ENCODE measurements around the gene UBA5. TPM values are rescaled to one million over a fixed set of nuclear protein-coding genes. Genes with fewer than 3 reads are reported as not detected.

The UBA5 gene
- total and polyA plus RNA-seq, 9 of the 15 experiments (the other 6 are each of a cell fraction or from before 2014, with no cell fraction given): 8.1 to 71.1 (median 29.4) TPM

DNA sequence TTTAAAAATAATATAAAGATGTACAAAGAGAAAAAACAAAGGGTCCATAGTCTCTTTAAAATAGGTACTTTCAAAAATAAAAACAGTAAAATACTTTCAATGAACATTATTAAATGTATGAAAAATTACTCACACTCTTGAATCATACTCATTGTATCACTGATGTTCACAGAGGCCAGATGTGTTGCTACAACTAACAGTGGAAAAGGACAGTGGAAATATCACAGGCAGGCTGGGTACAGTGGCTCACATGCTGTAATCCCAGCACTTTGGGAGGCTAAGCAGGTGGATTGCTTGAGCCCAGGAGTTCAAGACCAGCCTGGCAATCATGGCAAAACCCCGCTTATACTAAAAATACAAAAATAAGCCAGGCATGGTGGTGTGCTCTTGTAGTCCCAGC, 35.3 kb downstream of the UBA5 start (continued):
- TF ChIP-seq MITF (IDR thresholded peaks at IDR 0.05) (no peak), XRCC5 (IDR thresholded peaks at IDR 0.05; ENCODE audit: low read depth, low read length) (no peak), HBP1 (CRISPR knock-in tag; IDR thresholded peaks at IDR 0.05) (no peak)

GRCh38 chr3:132703733-132704132, 43.6 kb downstream of the UBA5 start:
- no peak for ATAC-seq
- Histone ChIP-seq H3K27me3 (ENCODE audit: control insufficient read depth in 2 of 2, insufficient read depth in 2 of 2, low read length in 2 of 2) (no peaks in the 10 kb centered on the region), H3K27ac (ENCODE audit: extremely low read depth, low read depth, low read length) (no peak overlapping the region), H3K4me1 (replicated peaks in 1 of 2; ENCODE audit: control insufficient read depth in 2 of 2, insufficient read depth in 2 of 2, low read length in 2 of 2) (no peaks in the 10 kb centered on the region), H3K79me2 (ENCODE audit: control insufficient read depth, insufficient read depth, low read length) (no peaks in the 10 kb centered on the region), H3K36me3 (ENCODE audit: control insufficient read depth, insufficient read depth, low read length) (peaks cover 17% of the 10 kb centered on the region; the same call in 1 of the 3 replicates), H2AFZ (ENCODE audit: low read depth, low read length) (no peak overlapping the region), H3K4me2 (ENCODE audit: insufficient read depth, low read length) (no peak overlapping the region), H3K4me3 (no peak overlapping the region), H3K9me1 (ENCODE audit: control insufficient read depth, insufficient read depth, low read length) (no peaks in the 10 kb centered on the region), H3K9ac (ENCODE audit: insufficient read depth in 1 of 2, low read depth in 2 of 2, low read length in 2 of 2) (no peak overlapping the region), H4K20me1 (replicated peaks; ENCODE audit: control insufficient read depth, insufficient read depth, low read length) (no peaks in the 10 kb centered on the region), H3K9me3 (replicated peaks; ENCODE audit: control insufficient read depth, insufficient read depth, low read depth, low read length) (no peaks in the 10 kb centered on the region)
- no peak for FAIRE-seq
- 89% methylated on average over 2 of the region's 2 CpGs for WGBS (ENCODE audit: insufficient coverage, low coverage, missing lambda C conversion rate)
- BruUV-seq (replicated peaks): no TSS peak
- intact Hi-C loops (cut with micrococcal nuclease) (no loop called here), in situ Hi-C loops (cut with MboI) (no loop called here)
- ChIA-PET POLR2A (no interaction called here), CTCF (ENCODE audit: low intra/inter-chr PET ratio) (no interaction called here)
- no peak for TF ChIP-seq TRIM28 (IDR thresholded peaks at IDR 0.05)
- TF ChIP-seq MAFG (tag; conservative IDR thresholded peaks at IDR 0.05): no peak
- TF ChIP-seq, protein P1, sequence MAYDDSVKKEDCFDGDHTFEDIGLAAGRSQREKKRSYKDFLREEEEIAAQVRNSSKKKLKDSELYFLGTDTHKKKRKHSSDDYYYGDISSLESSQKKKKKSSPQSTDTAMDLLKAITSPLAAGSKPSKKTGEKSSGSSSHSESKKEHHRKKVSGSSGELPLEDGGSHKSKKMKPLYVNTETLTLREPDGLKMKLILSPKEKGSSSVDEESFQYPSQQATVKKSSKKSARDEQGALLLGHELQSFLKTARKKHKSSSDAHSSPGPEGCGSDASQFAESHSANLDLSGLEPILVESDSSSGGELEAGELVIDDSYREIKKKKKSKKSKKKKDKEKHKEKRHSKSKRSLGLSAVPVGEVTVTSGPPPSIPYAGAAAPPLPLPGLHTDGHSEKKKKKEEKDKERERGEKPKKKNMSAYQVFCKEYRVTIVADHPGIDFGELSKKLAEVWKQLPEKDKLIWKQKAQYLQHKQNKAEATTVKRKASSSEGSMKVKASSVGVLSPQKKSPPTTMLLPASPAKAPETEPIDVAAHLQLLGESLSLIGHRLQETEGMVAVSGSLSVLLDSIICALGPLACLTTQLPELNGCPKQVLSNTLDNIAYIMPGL (CRISPR knock-in tag; IDR thresholded peaks at IDR 0.05): no peak
- no peak for DNase-seq (ENCODE audit: extremely low read depth in 1 of 4, low spot score in 3 of 4)

All from K562 (cell line).